Esophagus squamous epithelium (tissue), 5 donors: Measurements from ENCODE around the gene TRMT2A. TPM values are rescaled to one million over a fixed set of nuclear protein-coding genes. Genes with fewer than 3 reads are reported as not detected.

Experiments
- DNase-seq: peaks from one replicate; lab custom pipeline; 2025; lab: John Stamatoyannopoulos, UW
- H3K27ac ChIP-seq, 4 donors: fragments of 200-600 bp; sonication (generic); one replicate each; pipeline ENCODE4 v1.5.1; 2016 to 2019; ENCODE audit warnings: mild to moderate bottlenecking in 1 of 4
- H3K27me3 ChIP-seq, 4 donors: fragments of 200-600 bp; sonication (generic); 1 replicate in 3 of 4; 2 replicates in 1 of 4; pipeline versions ENCODE4 v1.5.1 to v1.6.0; 2017 to 2021; ENCODE audit warnings: antibody characterized with exemption in 1 of 4
- H3K36me3 ChIP-seq, 3 donors: fragments of 200-600 bp; sonication (generic); one replicate each; pipeline ENCODE4 v1.5.1; 2016 to 2019
- H3K4me1 ChIP-seq, 3 donors: fragments of 200-600 bp; sonication (generic); one replicate each; pipeline ENCODE4 v1.5.1; 2017 to 2019
- H3K4me3 ChIP-seq, 4 donors: fragments of 200-600 bp; sonication (generic); 1 replicate in 3 of 4; 2 replicates in 1 of 4; pipeline ENCODE4 v1.5.1; 2016 to 2019; ENCODE audit warnings: mild to moderate bottlenecking in 2 of 4, moderate library complexity in 1 of 4
- H3K9me3 ChIP-seq, 3 donors: fragments of 200-600 bp; sonication (generic); one replicate each; pipeline ENCODE4 v1.5.1; 2016 to 2019
- CTCF ChIP-seq, 6 experiments: fragments of 450-650 bp in 4 of 6; fragments of 200-600 bp in 2 of 6; sonication (generic) in 2 of 6; IDR thresholded peaks; one replicate each; pipeline ENCODE4 v1.5.1; 2016 to 2019; ENCODE audit warnings: antibody characterized with exemption in 6 of 6, mild to moderate bottlenecking in 4 of 6, moderate library complexity in 4 of 6
- POLR2A ChIP-seq, 4 donors: fragments of 450-650 bp; IDR thresholded peaks; one replicate each; pipeline ENCODE4 v1.6.1; 2017; ENCODE audit warnings: antibody characterized with exemption in 4 of 4, mild to moderate bottlenecking in 4 of 4, moderate library complexity in 3 of 4
- WGBS, 2 donors: methylation state at CpG; one replicate each; pipeline ENCODE4 v1.1.5; 2018; 5-methylcytosine and 5-hydroxymethylcytosine counted together
- intact Hi-C: fragments of 100-400 bp; cut with DNase I; formaldehyde crosslinking; loops from one replicate; pipeline ENCODE4 v1.15.0; 2022
- total RNA-seq, 4 donors: library from RNA; depleted of rRNA; stranded (reverse); fragments of >200 nt; gene quantifications; one replicate each; pipeline ENCODE4 v1.1.0, GENCODE V29; 2016
- donor health status: DM: yes; HTN: yes; CAD: no.

TRMT2A gene
- total RNA-seq, 4 donors from 2014 or later, result 30.9 to 58.6 (median 41.3) TPM

- no peak for DNase-seq
- Histone ChIP-seq H3K4me1 (no peaks in the 10 kb centered on the region), H3K9me3 (no peaks in the 10 kb centered on the region), H3K27ac (no peak overlapping the region), H3K4me3 (no peak overlapping the region), H3K27me3 (no peaks in the 10 kb centered on the region), H3K36me3 (peaks cover 21 to 100% (median 22%) of the 10 kb centered on the region in 3 donors)
- WGBS, 2 donors, result 72 to 89% methylated on average over 7 of the region's 8 CpGs
- no peak for TF ChIP-seq CTCF (IDR thresholded peaks at IDR 0.05)
- no peak for TF ChIP-seq POLR2A (IDR thresholded peaks at IDR 0.05)
- intact Hi-C loops, result no loop called here
These were observed 15.4 kb downstream of the TRMT2A start for GRCh38 chr22:20101638-20102037.

- intact Hi-C loops, result no loop called here
- no peak for TF ChIP-seq POLR2A (IDR thresholded peaks at IDR 0.05)
- TF ChIP-seq CTCF (IDR thresholded peaks at IDR 0.05), result no peak
- Histone ChIP-seq H3K27me3 (no peaks in the 10 kb centered on the region), H3K27ac (no peak overlapping the region), H3K9me3 (no peaks in the 10 kb centered on the region), H3K4me1 (no peaks in the 10 kb centered on the region), H3K36me3 (peaks cover 22 to 100% (median 36%) of the 10 kb centered on the region in 3 donors), H3K4me3 (no peak overlapping the region)
- no peak for DNase-seq
- WGBS, 2 donors, result 98 to 100% methylated on average over 4 to 6 of the region's 6 CpGs
These were observed 17.8 kb downstream of the TRMT2A start for GRCh38 chr22:20099099-20099711.

- Histone ChIP-seq H3K4me3 (no peak overlapping the region), H3K9me3 (no peaks in the 10 kb centered on the region), H3K27me3 (no peaks in the 10 kb centered on the region), H3K36me3 (peaks cover 40 to 100% (median 58%) of the 10 kb centered on the region in 3 donors), H3K4me1 (no peaks in the 10 kb centered on the region), H3K27ac (no peak overlapping the region)
- intact Hi-C loops, result no loop called here
- TF ChIP-seq POLR2A (IDR thresholded peaks at IDR 0.05), result no peak
- WGBS, 2 donors, result 94 to 96% methylated on average over 2 of the region's 2 CpGs
- no peak for DNase-seq
These were observed 20.2 kb downstream of the TRMT2A start for GRCh38 chr22:20096574-20097420.

GRCh38 chr22:20095521-20095920, 21.5 kb downstream of the TRMT2A start:
- Histone ChIP-seq H3K36me3 (peaks cover 53 to 100% (median 61%) of the 10 kb centered on the region in 3 donors), H3K9me3 (no peaks in the 10 kb centered on the region), H3K4me3 (no peak overlapping the region), H3K27me3 (no peaks in the 10 kb centered on the region), H3K4me1 (no peaks in the 10 kb centered on the region), H3K27ac (no peak overlapping the region)
- WGBS, 2 donors, result 85 to 87% methylated on average over 4 of the region's 4 CpGs
- DNase-seq, result no peak
- intact Hi-C loops, result no loop called here
- TF ChIP-seq POLR2A (IDR thresholded peaks at IDR 0.05), result no peak
- TF ChIP-seq CTCF (IDR thresholded peaks at IDR 0.05), result no peak

GRCh38 chr22:20094197-20094807, 22.7 kb downstream of the TRMT2A start:
- no peak for DNase-seq
- Histone ChIP-seq H3K36me3 (peaks cover 61 to 100% (median 65%) of the 10 kb centered on the region in 3 donors), H3K4me3 (no peak overlapping the region), H3K4me1 (no peaks in the 10 kb centered on the region), H3K27me3 (no peaks in the 10 kb centered on the region), H3K9me3 (no peaks in the 10 kb centered on the region), H3K27ac (no peak overlapping the region)
- TF ChIP-seq CTCF (IDR thresholded peaks at IDR 0.05) (no peak), POLR2A (IDR thresholded peaks at IDR 0.05) (no peak)
- intact Hi-C loops, result no loop called here
- WGBS, 2 donors, result 94 to 98% methylated on average over 6 to 13 of the region's 15 CpGs
